Peyer's patch (tissue), 4 donors: ENCODE data around the gene YKT6.

Experiments used
- CTCF ChIP-seq, 6 experiments: fragments of 450-650 bp in 4 of 6; fragments of 200-600 bp in 2 of 6; sonication (generic) in 1 of 6; IDR thresholded peaks; one replicate each; pipeline ENCODE4 v1.5.1; 2017 to 2019; ENCODE audit warnings: antibody characterized with exemption in 6 of 6, mild to moderate bottlenecking in 3 of 6, moderate library complexity in 1 of 6
- POLR2A ChIP-seq, 2 donors: fragments of 450-650 bp; IDR thresholded peaks; one replicate each; pipeline ENCODE4 v1.5.1; 2017; ENCODE audit warnings: antibody characterized with exemption in 2 of 2, mild to moderate bottlenecking in 2 of 2, moderate library complexity in 2 of 2

GRCh38 chr7:44262031-44262430 is 61.3 kb downstream of the YKT6 start:
- no peak for TF ChIP-seq CTCF (IDR thresholded peaks at IDR 0.05)
- no peak for TF ChIP-seq POLR2A (IDR thresholded peaks at IDR 0.05)
